Activated CD8-positive, alpha-beta memory T cell treated with anti-CD3 and anti-CD28 coated beads, Interleukin-2, amount 50 U/mL, for 4 hours (primary cell): ENCODE data around the gene ARAP3.
"Not testable (repeated sequence)": the region's sequence is repeated elsewhere in the genome, so short reads cannot be mapped to it uniquely, and the experiment has no call there.

Experiments used
- DNase-seq: peaks from one replicate; pipeline ENCODE4 v3.0.0-alpha.2; 2020

Gene ARAP3

GRCh38 chr5:141681695-141682641, at the start of gene ARAP3:
ARAP3 (minus strand) TSS chr5:141682230; CDS start chr5:141680486, 1,744 bp downstream.
- DNase-seq, result peak; percentile 46

DNA sequence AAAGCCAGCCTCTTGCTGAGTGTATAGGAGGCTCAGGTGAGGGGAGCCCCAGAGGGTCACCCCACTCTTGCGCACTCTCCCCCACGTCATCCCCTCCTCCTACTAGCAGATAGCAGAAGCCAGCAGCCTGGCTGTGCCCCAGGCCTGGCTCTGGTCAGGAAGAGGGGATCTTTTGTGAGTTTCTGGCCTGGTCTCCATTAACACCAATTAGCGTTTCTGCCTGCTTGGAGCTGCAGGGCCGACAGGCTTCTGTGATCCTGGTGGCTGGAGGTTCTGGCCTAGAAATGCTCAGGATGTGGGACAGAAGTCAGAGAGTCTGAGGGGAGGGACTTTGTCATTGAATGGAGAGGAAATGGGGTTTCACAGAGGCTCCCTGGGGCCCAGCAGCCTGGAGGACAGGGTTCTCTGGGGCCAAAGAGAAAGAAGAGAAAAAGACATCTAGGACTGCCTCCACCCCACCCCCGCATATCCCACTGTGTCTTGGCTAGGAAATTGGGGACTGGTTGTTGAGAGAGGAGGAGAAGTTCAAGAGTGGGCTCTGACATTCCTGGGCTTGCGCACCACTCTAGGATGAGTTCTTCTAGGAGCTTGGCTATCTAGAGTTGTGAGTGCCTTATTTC, 47.5 kb upstream of the ARAP3 start:
- DNase-seq, result no peak

DNA sequence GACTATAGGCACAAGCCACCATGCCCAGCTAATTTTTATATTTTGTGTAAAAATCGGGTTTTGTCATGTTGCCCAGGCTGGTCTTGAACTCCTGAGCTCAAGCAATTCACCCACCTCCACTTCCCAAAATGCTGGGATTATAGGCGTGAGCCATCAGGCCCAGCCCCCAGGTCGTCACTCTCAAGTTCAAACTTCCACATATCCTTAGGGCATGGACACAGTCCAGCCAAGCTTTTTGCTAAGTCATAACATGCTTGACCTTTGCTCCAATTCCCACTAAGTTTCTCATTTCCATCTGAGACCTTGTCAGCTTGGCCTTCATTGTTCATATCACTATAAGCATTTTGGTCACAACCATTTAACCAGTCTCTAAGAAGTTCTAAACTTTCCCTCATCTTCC, 43.9 kb upstream of the ARAP3 start:
- no peak for DNase-seq

- DNase-seq, result not testable (repeated sequence)
Observed at GRCh38 chr5:141725174-141725573, 43.1 kb upstream of the ARAP3 start.

DNA sequence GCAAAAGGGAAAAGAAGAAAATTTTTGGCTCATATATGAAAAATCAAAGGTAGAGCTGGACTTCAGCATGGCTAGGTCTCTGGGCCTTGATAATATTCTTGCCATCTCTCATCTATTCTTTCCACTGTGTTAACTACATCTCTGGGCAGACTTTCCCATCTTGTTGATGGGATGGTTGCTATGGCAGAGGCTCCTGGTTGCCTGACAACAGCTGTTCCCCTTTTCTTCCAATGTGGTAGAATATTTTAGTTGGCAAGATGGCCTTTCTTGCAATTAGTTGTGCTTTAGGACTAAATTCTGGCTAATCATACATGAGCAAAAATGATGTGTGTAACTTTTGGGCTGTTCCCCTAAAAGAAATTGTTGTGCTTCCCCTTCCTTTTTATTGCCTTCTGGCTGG, 40.2 kb upstream of the ARAP3 start:
- no peak for DNase-seq

DNA sequence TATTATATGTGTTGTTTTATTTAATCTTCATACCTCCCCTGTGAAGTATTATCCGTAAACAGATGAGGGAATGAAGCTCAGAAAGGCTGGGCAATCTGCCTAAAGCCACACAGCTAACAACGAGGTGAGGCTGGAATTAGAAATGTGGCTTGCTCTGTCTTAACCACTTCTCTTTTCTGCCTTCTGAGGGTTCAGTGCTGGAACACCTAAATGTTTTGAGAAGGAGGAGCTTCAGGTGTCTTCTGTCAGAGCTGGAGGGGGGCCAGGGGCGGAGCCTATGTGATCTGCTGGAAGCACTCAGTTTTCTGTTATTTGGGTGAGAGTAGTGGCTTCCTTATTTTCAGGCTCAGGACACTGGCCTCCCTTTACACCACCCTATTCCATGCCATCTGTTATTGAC, 35.0 kb upstream of the ARAP3 start:
- no peak for DNase-seq

DNA sequence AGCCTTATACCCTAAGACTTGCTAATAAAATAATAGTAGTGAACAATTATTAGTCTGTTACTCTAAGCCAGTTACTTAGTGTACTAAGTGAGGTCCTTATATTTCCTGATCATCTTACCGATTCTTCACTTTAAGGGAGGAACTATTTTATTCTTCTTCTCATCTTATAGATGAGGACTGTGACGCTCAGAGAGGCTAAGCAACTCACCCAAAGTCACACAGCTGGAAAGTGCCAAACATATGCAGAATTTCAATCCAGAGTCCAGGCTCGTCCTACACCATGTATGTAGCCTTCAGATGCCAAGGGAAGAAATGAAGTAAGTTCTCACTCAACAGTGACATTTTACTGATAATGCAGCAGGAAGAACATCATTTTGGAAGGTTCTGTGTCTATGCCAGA, 34.4 kb upstream of the ARAP3 start:
- DNase-seq, result no peak

DNA sequence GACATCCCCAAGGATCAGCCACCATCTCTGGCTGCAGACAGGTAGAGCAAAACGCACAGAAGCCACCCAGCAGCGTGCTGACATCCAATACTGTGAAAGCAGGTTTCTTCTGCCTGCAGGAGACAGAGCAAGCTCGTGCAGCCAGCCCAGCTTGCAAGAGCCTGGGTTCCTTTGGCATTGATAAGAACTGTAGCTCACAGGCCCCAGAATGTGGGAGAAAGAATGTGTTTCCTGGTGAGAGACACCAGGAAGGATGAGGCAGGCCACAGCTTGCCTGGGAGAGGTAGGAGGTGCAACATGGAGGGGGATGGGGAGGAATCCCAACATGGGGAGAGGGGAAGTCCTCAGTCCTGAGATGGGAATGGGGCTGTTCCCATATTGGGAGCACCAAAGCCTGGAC, 34.0 kb upstream of the ARAP3 start:
- DNase-seq, result no peak

- no peak for DNase-seq
Observed at GRCh38 chr5:141715346-141715905, 33.4 kb upstream of the ARAP3 start.

- no peak for DNase-seq
Observed at GRCh38 chr5:141714542-141715310, 32.7 kb upstream of the ARAP3 start.

DNA sequence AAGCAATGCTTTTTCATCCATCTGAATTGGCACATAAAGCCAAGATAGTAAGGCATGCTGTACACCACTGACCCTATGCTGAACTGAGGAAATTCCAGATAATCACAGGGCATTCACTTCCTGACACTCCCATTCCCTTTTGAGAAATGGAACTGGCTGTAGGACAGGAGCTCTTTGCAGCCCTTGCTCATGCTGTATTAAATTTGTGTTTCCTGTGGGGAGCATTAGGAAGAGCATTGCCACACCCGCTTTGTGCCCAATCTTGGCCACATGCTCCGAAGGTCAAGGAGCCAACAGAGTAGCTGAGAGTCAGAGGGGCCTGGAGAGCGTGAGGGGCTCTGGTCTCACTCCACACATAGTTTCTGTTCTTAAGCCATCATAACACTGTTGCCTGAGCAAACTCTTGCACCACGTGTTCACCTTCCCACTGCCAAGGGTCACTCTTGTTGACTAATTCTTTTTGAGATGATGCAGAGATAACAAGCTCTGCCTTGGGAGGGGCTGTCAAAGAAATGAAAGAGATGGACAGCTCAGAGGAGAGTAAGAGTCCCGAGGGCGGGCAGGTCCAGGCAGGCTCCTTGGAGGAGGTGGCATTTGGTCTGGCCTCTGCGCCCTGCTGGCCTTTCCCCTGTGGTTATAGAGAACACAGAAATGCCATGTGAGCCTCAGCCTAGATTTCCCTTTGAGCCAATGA, 31.7 kb upstream of the ARAP3 start:
- no peak for DNase-seq

DNA sequence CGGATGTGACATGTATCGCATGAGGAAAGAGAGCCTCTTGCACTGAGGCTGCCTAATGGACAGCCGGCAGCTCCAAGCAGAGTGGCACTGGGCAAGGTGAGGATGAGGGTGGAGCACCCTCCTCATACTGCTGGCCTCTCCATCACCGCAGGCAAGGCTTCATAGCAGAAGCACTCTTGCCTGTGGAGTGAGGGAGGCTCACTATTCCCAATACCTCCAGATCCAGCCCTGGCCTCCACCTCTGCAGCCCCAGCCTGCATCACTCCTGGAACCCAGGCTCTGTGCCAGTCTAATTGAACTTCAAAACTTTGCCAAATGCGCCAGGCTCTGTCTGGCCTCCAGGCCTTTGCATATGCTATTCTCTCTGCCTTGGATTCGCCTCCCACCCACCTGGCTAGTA, 29.7 kb upstream of the ARAP3 start:
- DNase-seq, result no peak

- DNase-seq, result no peak
Observed at GRCh38 chr5:141709699-141710267, 27.8 kb upstream of the ARAP3 start.

- DNase-seq, result no peak
Observed at GRCh38 chr5:141708016-141708415, 26.0 kb upstream of the ARAP3 start.

- DNase-seq, result no peak
Observed at GRCh38 chr5:141707510-141707909, 25.5 kb upstream of the ARAP3 start.

DNA sequence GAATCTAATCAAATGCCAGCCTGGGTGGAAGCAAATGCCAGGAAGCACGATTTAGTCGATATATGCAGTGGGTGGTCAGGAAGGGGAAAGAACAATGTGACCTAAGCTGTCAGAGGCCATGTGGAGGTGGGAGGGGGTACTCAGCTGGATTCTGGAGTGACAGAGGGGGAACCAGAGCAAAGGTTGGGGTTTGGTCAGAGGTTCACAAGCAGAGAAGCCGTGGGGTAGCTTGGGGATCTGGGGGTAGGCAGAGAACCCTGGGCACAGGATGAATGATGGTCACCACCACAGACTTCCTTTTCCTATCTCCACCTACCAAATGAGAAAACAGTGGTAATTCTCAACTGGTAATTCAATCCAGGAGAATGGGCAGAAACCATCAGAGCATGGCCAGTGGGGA, 24.1 kb upstream of the ARAP3 start:
- DNase-seq, result no peak

DNA sequence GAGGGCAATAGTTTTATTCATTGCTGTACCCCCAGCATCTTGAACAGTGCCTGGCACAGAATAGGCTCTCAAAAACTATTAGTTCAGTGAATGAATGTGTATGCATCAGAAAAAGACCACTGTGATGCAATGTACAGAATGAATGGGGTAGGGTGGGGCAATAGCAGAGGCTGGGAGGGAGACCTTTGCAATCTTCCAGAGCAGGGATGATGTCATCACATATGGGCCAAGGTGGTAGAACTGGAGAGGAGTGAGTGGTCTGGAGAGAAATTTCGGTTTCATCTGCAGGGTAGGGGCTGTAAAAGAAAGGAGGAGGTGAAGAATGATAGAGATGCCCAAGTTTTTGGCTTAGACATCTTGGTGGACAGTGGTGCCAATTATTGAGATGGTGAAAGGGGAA, 23.4 kb upstream of the ARAP3 start:
- DNase-seq, result no peak

DNA sequence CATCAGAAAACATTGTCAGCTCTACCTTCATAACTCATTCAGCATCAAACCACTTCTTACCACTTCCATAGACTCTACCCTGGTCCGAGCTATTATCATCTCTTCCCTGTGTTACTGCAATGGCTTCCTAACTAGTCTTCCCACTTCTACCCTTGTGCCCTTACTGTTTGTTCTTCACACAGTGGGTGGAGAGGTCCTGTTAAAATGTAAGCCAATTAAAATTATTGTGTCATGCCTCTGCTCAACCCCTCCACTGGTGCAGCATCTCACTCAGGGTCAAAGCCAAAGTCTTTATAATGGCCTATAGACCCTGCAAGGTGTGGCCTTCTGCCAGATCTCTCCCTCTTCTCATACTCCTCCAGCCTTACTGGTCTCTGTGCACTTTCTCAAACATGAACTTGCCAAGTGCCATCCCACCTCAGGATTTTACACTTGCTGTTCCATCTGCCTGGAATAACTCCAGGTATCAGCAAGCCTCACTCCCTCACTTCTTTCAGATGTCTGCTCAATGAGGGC, 22.8 kb upstream of the ARAP3 start:
- no peak for DNase-seq

- DNase-seq, result no peak
Observed at GRCh38 chr5:141703133-141703561, 21.1 kb upstream of the ARAP3 start.

- no peak for DNase-seq
Observed at GRCh38 chr5:141701360-141702119, 19.5 kb upstream of the ARAP3 start.

- DNase-seq, result no peak
Observed at GRCh38 chr5:141697586-141697985, 15.6 kb upstream of the ARAP3 start.
